OCI-LY7 (cell line): ENCODE data around the gene ZNF423. TPM values are rescaled to one million over a fixed set of nuclear protein-coding genes. Genes with fewer than 3 reads are reported as not detected.

Experiments
- BruUV-seq: library from RNA; stranded (reverse); fragments of 400-500 nt; replicated peaks from 2 replicates; lab custom pipeline; 2021; lab: Mats Ljungman, UMichigan
- CTCF ChIA-PET: fragments of 300-600 bp; sonication (Branson Sonifier 250); formaldehyde crosslinking; loops from one replicate; lab custom pipeline; 2022; ENCODE audit warnings: antibody characterized with exemption; ENCODE audit not compliant: unreplicated experiment; lab: Charles Lee
- POLR2A ChIA-PET: fragments of 300-600 bp; sonication (Branson Sonifier 250); formaldehyde crosslinking; loops from one replicate; lab custom pipeline; 2022; ENCODE audit warnings: antibody characterized with exemption; lab: Charles Lee
- DNase-seq: peaks from one replicate; pipeline ENCODE4 v3.0.0-alpha.2; 2015; ENCODE audit warnings: low spot score
- H2AFZ ChIP-seq: fragments of 200-600 bp; sonication (generic), shearing (Covaris generic); 2 replicates; pipeline ENCODE4 v1.6.1; 2014; ENCODE audit warnings: mild to moderate bottlenecking, antibody characterized with exemption, low read length, moderate library complexity
- H3K27ac ChIP-seq: fragments of 200-600 bp; sonication (generic); 2 replicates; pipeline ENCODE4 v1.5.1; 2014; ENCODE audit warnings: mixed run types, low read depth, mild to moderate bottlenecking, moderate library complexity, low read length, inconsistent platforms; ENCODE audit not compliant: poor library complexity, severe bottlenecking
- H3K36me3 ChIP-seq: fragments of 200-600 bp; sonication (generic); 2 replicates; pipeline ENCODE4 v1.6.1; 2014; ENCODE audit warnings: mild to moderate bottlenecking, antibody characterized with exemption, low read length, moderate library complexity, mixed read lengths; ENCODE audit not compliant: insufficient read depth
- H3K4me1 ChIP-seq: fragments of 200-600 bp; sonication (generic); 2 replicates; pipeline ENCODE4 v1.5.1; 2014; ENCODE audit warnings: mild to moderate bottlenecking, low read length; ENCODE audit not compliant: insufficient read depth, poor library complexity, severe bottlenecking
- H3K4me2 ChIP-seq: fragments of 200-600 bp; sonication (generic); 2 replicates; pipeline ENCODE4 v1.6.1; 2014; ENCODE audit warnings: mild to moderate bottlenecking, low read length
- H3K4me3 ChIP-seq: fragments of 200-600 bp; sonication (generic); 2 replicates; pipeline ENCODE4 v1.5.1; 2014; ENCODE audit warnings: mild to moderate bottlenecking, low read depth, low read length; ENCODE audit not compliant: poor library complexity, severe bottlenecking
- H3K79me2 ChIP-seq: fragments of 200-600 bp; sonication (generic); 2 replicates; pipeline ENCODE4 v1.6.1; 2016; ENCODE audit warnings: low read depth, mild to moderate bottlenecking, low read length, moderate library complexity, mixed read lengths; ENCODE audit not compliant: insufficient read depth
- H3K9me2 ChIP-seq: fragments of 200-600 bp; sonication (generic); 2 replicates; pipeline ENCODE4 v1.6.1; 2016; ENCODE audit warnings: mild to moderate bottlenecking, low read length, mixed read lengths; ENCODE audit not compliant: insufficient read depth
- H3K9me3 ChIP-seq: fragments of 200-600 bp; sonication (generic); 2 replicates; pipeline ENCODE4 v1.6.1; 2014; ENCODE audit warnings: mild to moderate bottlenecking, mixed run types, low read length, mixed read lengths
- H4K20me1 ChIP-seq: fragments of 200-600 bp; sonication (generic); 2 replicates; pipeline ENCODE4 v1.6.1; 2014; ENCODE audit warnings: mild to moderate bottlenecking, antibody characterized with exemption, low read length, moderate library complexity, mixed read lengths; ENCODE audit not compliant: insufficient read depth
- CTCF ChIP-seq: fragments of 200-600 bp; sonication (generic); conservative IDR thresholded peaks from 2 replicates; pipeline ENCODE4 v1.5.1; 2014; ENCODE audit warnings: mild to moderate bottlenecking, antibody characterized with exemption, low read length, moderate library complexity, mixed read lengths
- EZH2phosphoT487 ChIP-seq: fragments of 200-600 bp; sonication (generic); IDR thresholded peaks from 2 replicates; pipeline ENCODE4 v1.6.1; 2018; ENCODE audit warnings: low read depth, borderline replicate concordance, mild to moderate bottlenecking, mixed run types, antibody characterized with exemption, low read length, moderate library complexity, mixed read lengths
- intact Hi-C: fragments of 100-400 bp; cut with micrococcal nuclease; formaldehyde crosslinking; loops from one replicate; pipeline ENCODE4 v1.10.0; 2022; ENCODE audit not compliant: unreplicated experiment
- total RNA-seq, 2 experiments: library from RNA; depleted of rRNA in 1 of 2; stranded (reverse); fragments of >200 nt in 1 of 2; shearing (Covaris generic) in 1 of 2; gene quantifications; 2 replicates each; pipeline ENCODE4 v1.2.3, GENCODE V29; 2014 to 2022

ZNF423 gene
- total RNA-seq, 2 experiments from 2014 or later, result 0.09 to 0.13 TPM

DNA sequence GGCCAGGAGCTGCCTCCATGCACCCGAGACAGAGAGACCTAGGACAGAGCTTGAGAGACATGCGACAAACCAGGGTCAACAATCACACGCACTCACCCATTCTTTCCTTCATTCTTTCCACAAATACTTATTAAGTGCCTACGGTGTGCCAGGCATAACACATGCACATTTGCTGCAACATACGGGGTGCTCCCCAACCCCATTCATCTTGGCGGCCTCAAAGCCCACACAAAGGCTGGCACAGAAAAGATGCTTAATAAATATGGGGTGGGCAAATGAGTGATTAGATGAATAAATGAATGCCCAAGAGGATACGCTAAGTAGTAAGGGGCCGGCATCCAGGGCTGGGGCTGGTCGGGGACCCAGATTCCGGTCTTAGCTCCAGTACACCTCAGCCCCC lies 117.9 kb downstream of the ZNF423 start:
- H3K9me2 ChIP-seq, result no peaks in the 10 kb centered on the region
- H3K4me2 ChIP-seq, result no peak overlapping the region
- no peak overlapping the region for H3K27ac ChIP-seq
- BruUV-seq, result no TSS peak
- no peaks in the 10 kb centered on the region for H3K36me3 ChIP-seq
- no peaks in the 10 kb centered on the region for H4K20me1 ChIP-seq
- H3K9me3 ChIP-seq, result no peaks in the 10 kb centered on the region
- H3K4me3 ChIP-seq, result no peak overlapping the region
- no peak overlapping the region for H2AFZ ChIP-seq
- DNase-seq, result no peak
- H3K79me2 ChIP-seq, result no peaks in the 10 kb centered on the region
- H3K4me1 ChIP-seq, result no peaks in the 10 kb centered on the region
- ChIA-PET POLR2A (no interaction called here), CTCF (no interaction called here)
- intact Hi-C loops, result no loop called here
- no peak for TF ChIP-seq EZH2phosphoT487
- TF ChIP-seq CTCF, result no peak

DNA sequence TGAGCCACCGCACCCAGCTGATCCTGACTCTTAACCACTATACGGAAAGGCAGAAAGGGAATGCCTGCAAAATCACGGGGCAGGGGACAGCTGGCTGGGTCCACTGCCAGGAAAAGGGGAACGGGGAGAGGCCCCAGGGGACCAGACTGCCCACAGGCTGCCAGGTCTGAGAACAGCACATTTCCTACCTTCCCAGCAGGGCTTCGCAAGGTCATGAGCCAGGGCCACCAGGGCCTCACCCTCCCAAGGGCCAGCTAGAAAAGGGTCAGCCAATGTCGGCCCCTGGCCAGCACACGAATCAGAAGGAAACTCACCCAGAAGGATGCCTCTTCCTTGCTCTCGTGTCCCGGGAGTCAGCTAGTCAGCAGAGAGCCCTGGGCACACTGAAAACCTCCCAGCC lies 118.4 kb downstream of the ZNF423 start:
- Histone ChIP-seq H3K27ac (no peak overlapping the region), H3K79me2 (no peaks in the 10 kb centered on the region), H3K4me2 (no peak overlapping the region), H3K36me3 (no peaks in the 10 kb centered on the region), H3K9me3 (no peaks in the 10 kb centered on the region), H4K20me1 (no peaks in the 10 kb centered on the region), H2AFZ (no peak overlapping the region), H3K4me1 (no peaks in the 10 kb centered on the region), H3K9me2 (no peaks in the 10 kb centered on the region), H3K4me3 (no peak overlapping the region)
- no TSS peak for BruUV-seq
- DNase-seq, result no peak
- no peak for TF ChIP-seq CTCF
- no peak for TF ChIP-seq EZH2phosphoT487
- intact Hi-C loops, result no loop called here
- ChIA-PET POLR2A (no interaction called here), CTCF (no interaction called here)

- Histone ChIP-seq H3K4me1 (no peaks in the 10 kb centered on the region), H3K9me3 (no peaks in the 10 kb centered on the region), H3K27ac (no peak overlapping the region), H2AFZ (no peak overlapping the region), H3K9me2 (no peaks in the 10 kb centered on the region), H3K79me2 (no peaks in the 10 kb centered on the region), H3K4me2 (no peak overlapping the region), H3K36me3 (no peaks in the 10 kb centered on the region), H4K20me1 (no peaks in the 10 kb centered on the region), H3K4me3 (no peak overlapping the region)
- BruUV-seq, result no TSS peak
- ChIA-PET POLR2A (no interaction called here), CTCF (no interaction called here)
- intact Hi-C loops, result no loop called here
- TF ChIP-seq EZH2phosphoT487 (no peak), CTCF (no peak)
- DNase-seq, result no peak
These were observed 121.6 kb downstream of the ZNF423 start for GRCh38 chr16:49734331-49734730.
